Nephron progenitor cell (in vitro differentiated cells): ENCODE results near the gene OR2G6.
"Not testable (repeated sequence)": the region's sequence is repeated elsewhere in the genome, so short reads cannot be mapped to it uniquely, and the experiment has no call there.

ENCODE experiments used
- DNase-seq: peaks from one replicate; pipeline ENCODE4 v3.0.0; 2021
- H3K27ac Mint-ChIP-seq: 2 replicates; pipeline ENCODE4 v1.8.0; 2021; ENCODE audit warnings: mild to moderate bottlenecking, moderate library complexity, mixed read lengths
- H3K27me3 Mint-ChIP-seq: 2 replicates; pipeline ENCODE4 v1.8.0; 2021; ENCODE audit warnings: mild to moderate bottlenecking, low read depth, mixed read lengths; ENCODE audit not compliant: poor library complexity
- H3K36me3 Mint-ChIP-seq: 2 replicates; pipeline ENCODE4 v1.8.0; 2021; ENCODE audit warnings: low read depth, mixed read lengths
- H3K4me1 Mint-ChIP-seq: 2 replicates; pipeline ENCODE4 v1.8.0; 2021; ENCODE audit warnings: mixed read lengths
- H3K4me3 Mint-ChIP-seq: 2 replicates; pipeline ENCODE4 v1.8.0; 2021; ENCODE audit warnings: mild to moderate bottlenecking, moderate library complexity, mixed read lengths
- H3K9me3 Mint-ChIP-seq: 2 replicates; pipeline ENCODE4 v1.8.0; 2021; ENCODE audit warnings: mild to moderate bottlenecking, moderate library complexity, mixed read lengths
- CTCF ChIP-seq: fragments of 200-600 bp; sonication (generic); IDR thresholded peaks from 2 replicates; pipeline ENCODE4 v1.5.0; 2021; ENCODE audit warnings: antibody characterized with exemption

Gene OR2G6

GRCh38 chr1:248507773-248508172 is at the start of gene OR2G6:
OR2G6 (plus strand) TSS chr1:248508073; CDS start chr1:248521647, 13,574 bp downstream.
- not testable (repeated sequence) for DNase-seq, H3K27ac Mint-ChIP-seq, H3K27me3 Mint-ChIP-seq, H3K4me1 Mint-ChIP-seq, H3K4me3 Mint-ChIP-seq, H3K36me3 Mint-ChIP-seq, H3K9me3 Mint-ChIP-seq

- H3K9me3 Mint-ChIP-seq = peaks cover 55% of the 10 kb centered on the region
- H3K36me3 Mint-ChIP-seq, H3K4me3 Mint-ChIP-seq, H3K27me3 Mint-ChIP-seq, H3K27ac Mint-ChIP-seq, DNase-seq, H3K4me1 Mint-ChIP-seq: not testable (repeated sequence)
Measured at GRCh38 chr1:248459117-248459516, 48.8 kb upstream of the OR2G6 start.

GRCh38 chr1:248471154-248471553 is 36.7 kb upstream of the OR2G6 start:
- Mint-ChIP-seq H3K4me1 (no peaks in the 10 kb centered on the region), H3K9me3 (peaks cover 60% of the 10 kb centered on the region), H3K4me3 (no peak overlapping the region), H3K36me3 (no peaks in the 10 kb centered on the region), H3K27ac (no peak overlapping the region), H3K27me3 (no peaks in the 10 kb centered on the region)
- no peak for TF ChIP-seq CTCF
- no peak for DNase-seq

- H3K27me3 Mint-ChIP-seq, H3K4me3 Mint-ChIP-seq, H3K4me1 Mint-ChIP-seq, H3K36me3 Mint-ChIP-seq, H3K27ac Mint-ChIP-seq, DNase-seq: not testable (repeated sequence)
- H3K9me3 Mint-ChIP-seq = peaks cover 55% of the 10 kb centered on the region
Measured at GRCh38 chr1:248472111-248472510, 35.8 kb upstream of the OR2G6 start.

GRCh38 chr1:248473051-248473450 is 34.8 kb upstream of the OR2G6 start, which contains the start of gene OR2T3:
OR2T3 (plus strand) TSS chr1:248473351; CDS start chr1:248473351, 0 bp downstream.
- DNase-seq, H3K36me3 Mint-ChIP-seq, H3K4me1 Mint-ChIP-seq, H3K4me3 Mint-ChIP-seq, H3K27me3 Mint-ChIP-seq, H3K27ac Mint-ChIP-seq: not testable (repeated sequence)
- peaks cover 46% of the 10 kb centered on the region for H3K9me3 Mint-ChIP-seq

- not testable (repeated sequence) for H3K36me3 Mint-ChIP-seq, H3K27me3 Mint-ChIP-seq, H3K4me1 Mint-ChIP-seq, H3K27ac Mint-ChIP-seq, H3K4me3 Mint-ChIP-seq, DNase-seq
- peaks cover 36% of the 10 kb centered on the region for H3K9me3 Mint-ChIP-seq
Measured at GRCh38 chr1:248475660-248476059, 32.2 kb upstream of the OR2G6 start.

- not testable (repeated sequence) for H3K4me3 Mint-ChIP-seq, H3K27me3 Mint-ChIP-seq
- H3K9me3 Mint-ChIP-seq = peaks cover 27% of the 10 kb centered on the region
Measured at GRCh38 chr1:248481686-248482579, 25.9 kb upstream of the OR2G6 start.

GRCh38 chr1:248488289-248488688 is 19.6 kb upstream of the OR2G6 start, which contains the start of gene OR2T5:
OR2T5 (plus strand) TSS chr1:248488589; CDS start chr1:248488589, 0 bp downstream.
- DNase-seq, H3K27me3 Mint-ChIP-seq, H3K27ac Mint-ChIP-seq, H3K4me1 Mint-ChIP-seq, H3K36me3 Mint-ChIP-seq, H3K4me3 Mint-ChIP-seq, H3K9me3 Mint-ChIP-seq: not testable (repeated sequence)

More at GRCh38 chr1:248481686-248482579, 25.9 kb upstream of the OR2G6 start:
- not testable (repeated sequence) for H3K4me1 Mint-ChIP-seq, DNase-seq, H3K27ac Mint-ChIP-seq, H3K36me3 Mint-ChIP-seq

- H3K4me3 Mint-ChIP-seq, H3K4me1 Mint-ChIP-seq, H3K27ac Mint-ChIP-seq: not testable (repeated sequence)
Measured at GRCh38 chr1:248496661-248497060, 11.2 kb upstream of the OR2G6 start.

GRCh38 chr1:248500305-248501035 is 7.4 kb upstream of the OR2G6 start:
- H3K4me1 Mint-ChIP-seq, H3K27ac Mint-ChIP-seq, H3K36me3 Mint-ChIP-seq, H3K4me3 Mint-ChIP-seq, DNase-seq, H3K27me3 Mint-ChIP-seq: not testable (repeated sequence)
- peaks cover 11% of the 10 kb centered on the region for H3K9me3 Mint-ChIP-seq

More at GRCh38 chr1:248496661-248497060, 11.2 kb upstream of the OR2G6 start:
- not testable (repeated sequence) for H3K36me3 Mint-ChIP-seq, H3K27me3 Mint-ChIP-seq, DNase-seq
- peaks cover 19% of the 10 kb centered on the region for H3K9me3 Mint-ChIP-seq

GRCh38 chr1:248510217-248510616 is 2.3 kb downstream of the OR2G6 start:
- H3K27ac Mint-ChIP-seq, H3K9me3 Mint-ChIP-seq, H3K27me3 Mint-ChIP-seq, H3K4me3 Mint-ChIP-seq, H3K4me1 Mint-ChIP-seq, H3K36me3 Mint-ChIP-seq, DNase-seq: not testable (repeated sequence)
